ENCODE data around the gene AHDC1. TPM values are rescaled to one million over a fixed set of nuclear protein-coding genes. Genes with fewer than 3 reads are reported as not detected.

Gene AHDC1
- total RNA-seq, 4 donors from 2014 or later, result 26.4 to 39.9 (median 34.6) TPM

DNA sequence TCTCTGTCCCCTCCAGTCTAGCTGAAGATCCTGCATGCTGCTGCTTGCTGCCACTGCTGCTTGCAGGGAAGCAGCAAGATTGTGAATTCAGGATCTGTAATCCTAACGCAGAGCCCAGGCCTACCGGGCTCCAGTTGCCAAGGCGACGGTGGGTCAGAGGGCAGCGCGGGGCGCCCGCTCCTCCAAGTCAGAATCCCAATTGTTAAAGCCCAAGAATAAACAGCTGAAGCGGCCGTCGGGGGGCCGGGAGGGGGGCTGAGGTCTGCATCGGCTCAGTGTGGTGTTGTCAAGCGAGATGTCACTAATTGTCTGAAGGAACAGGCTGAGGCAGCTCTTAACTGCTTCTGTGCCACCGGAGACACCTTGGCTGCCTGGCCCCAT is 36.8 kb downstream of the AHDC1 start:
- H3K36me3 ChIP-seq, result no peaks in the 10 kb centered on the region
- no peak overlapping the region for H3K4me3 ChIP-seq
- no peaks in the 10 kb centered on the region for H3K27me3 ChIP-seq
- 18 to 35% methylated on average over 13 to 15 of the region's 15 CpGs for WGBS, 2 donors
- DNase-seq (ENCODE audit: low spot score in 2 of 2), result no peak
- peak overlapping the region; percentile 73 to 96 (median 86) for H3K27ac ChIP-seq
- TF ChIP-seq EP300 (IDR thresholded peaks at IDR 0.05) (no peak), CTCF (IDR thresholded peaks at IDR 0.05) (no peak), POLR2A (IDR thresholded peaks at IDR 0.05) (no peak)
- H3K9me3 ChIP-seq, result no peaks in the 10 kb centered on the region
- H3K4me1 ChIP-seq, result peaks cover 0 to 100% (median 87%) of the 10 kb centered on the region in 4 donors

- WGBS, 2 donors, result 20 to 36% methylated on average over 13 of the region's 13 CpGs
- Histone ChIP-seq H3K27ac (peak overlapping the region; percentile 73 to 96 (median 86)), H3K36me3 (no peaks in the 10 kb centered on the region), H3K4me1 (peaks cover 0 to 100% (median 87%) of the 10 kb centered on the region in 4 donors), H3K27me3 (no peaks in the 10 kb centered on the region), H3K4me3 (no peak overlapping the region), H3K9me3 (no peaks in the 10 kb centered on the region)
- no peak for TF ChIP-seq CTCF (IDR thresholded peaks at IDR 0.05)
- TF ChIP-seq EP300 (IDR thresholded peaks at IDR 0.05), result no peak
- no peak for TF ChIP-seq POLR2A (IDR thresholded peaks at IDR 0.05)
- DNase-seq (ENCODE audit: low spot score in 2 of 2), result no peak
Observed at GRCh38 chr1:27566462-27567145, 37.3 kb downstream of the AHDC1 start.

DNA sequence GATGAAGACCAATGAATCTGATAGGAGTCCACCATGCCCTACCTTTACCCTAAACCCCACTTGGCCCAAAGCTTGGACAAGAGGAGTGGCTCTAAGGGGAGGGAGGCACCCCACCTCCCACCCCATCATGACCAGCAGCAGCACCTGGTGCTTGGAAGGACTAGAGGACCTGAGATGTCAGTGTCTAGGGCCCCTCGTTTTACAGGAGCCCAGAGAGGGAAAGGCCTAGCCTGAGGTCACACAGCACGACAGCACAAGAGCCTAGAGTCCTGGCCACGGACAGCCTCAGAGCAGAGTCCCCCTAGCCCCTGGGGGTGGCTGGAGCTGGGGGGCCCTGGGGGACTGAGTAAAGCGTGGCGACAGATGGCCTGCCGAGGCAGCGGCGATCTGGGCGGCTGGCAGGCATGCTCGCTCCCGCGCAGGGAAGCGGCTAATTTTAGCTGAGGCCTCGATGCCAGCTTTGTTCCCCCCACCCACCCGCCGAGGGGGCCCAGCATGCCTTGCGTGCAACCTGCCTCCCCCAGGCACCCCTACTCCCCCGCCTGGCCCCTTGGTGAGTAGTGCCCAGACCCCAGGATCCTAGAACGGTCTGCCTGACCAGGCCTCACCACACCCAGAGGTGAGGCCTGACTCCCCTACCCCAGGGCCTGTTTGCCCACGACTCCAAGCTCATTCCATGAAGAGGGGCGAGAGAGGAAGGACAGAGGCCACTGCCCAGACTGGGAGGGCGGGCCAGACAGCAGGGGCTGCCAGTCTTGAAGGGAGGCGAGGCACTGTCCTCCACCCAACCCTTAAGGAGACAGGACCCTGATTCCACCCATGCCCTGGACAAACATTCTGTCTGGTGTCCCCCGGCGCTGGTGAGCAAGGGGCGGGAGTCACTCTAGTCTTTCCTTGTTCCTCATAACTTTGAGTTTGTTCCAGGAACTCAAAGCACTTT is 39.0 kb downstream of the AHDC1 start:
- no peak overlapping the region for H3K4me3 ChIP-seq
- H3K9me3 ChIP-seq, result no peaks in the 10 kb centered on the region
- TF ChIP-seq POLR2A (IDR thresholded peaks at IDR 0.05) (no peak), EP300 (IDR thresholded peaks at IDR 0.05) (no peak), CTCF (IDR thresholded peaks at IDR 0.05) (no peak)
- H3K27ac ChIP-seq, result peak overlapping the region; percentile 73 to 96 (median 86)
- 28% methylated on average over 22 to 26 of the region's 26 CpGs for WGBS, 2 donors
- no peaks in the 10 kb centered on the region for H3K36me3 ChIP-seq
- peaks cover 0 to 100% (median 86%) of the 10 kb centered on the region in 4 donors for H3K4me1 ChIP-seq
- no peak for DNase-seq (ENCODE audit: low spot score in 2 of 2)
- no peaks in the 10 kb centered on the region for H3K27me3 ChIP-seq

DNA sequence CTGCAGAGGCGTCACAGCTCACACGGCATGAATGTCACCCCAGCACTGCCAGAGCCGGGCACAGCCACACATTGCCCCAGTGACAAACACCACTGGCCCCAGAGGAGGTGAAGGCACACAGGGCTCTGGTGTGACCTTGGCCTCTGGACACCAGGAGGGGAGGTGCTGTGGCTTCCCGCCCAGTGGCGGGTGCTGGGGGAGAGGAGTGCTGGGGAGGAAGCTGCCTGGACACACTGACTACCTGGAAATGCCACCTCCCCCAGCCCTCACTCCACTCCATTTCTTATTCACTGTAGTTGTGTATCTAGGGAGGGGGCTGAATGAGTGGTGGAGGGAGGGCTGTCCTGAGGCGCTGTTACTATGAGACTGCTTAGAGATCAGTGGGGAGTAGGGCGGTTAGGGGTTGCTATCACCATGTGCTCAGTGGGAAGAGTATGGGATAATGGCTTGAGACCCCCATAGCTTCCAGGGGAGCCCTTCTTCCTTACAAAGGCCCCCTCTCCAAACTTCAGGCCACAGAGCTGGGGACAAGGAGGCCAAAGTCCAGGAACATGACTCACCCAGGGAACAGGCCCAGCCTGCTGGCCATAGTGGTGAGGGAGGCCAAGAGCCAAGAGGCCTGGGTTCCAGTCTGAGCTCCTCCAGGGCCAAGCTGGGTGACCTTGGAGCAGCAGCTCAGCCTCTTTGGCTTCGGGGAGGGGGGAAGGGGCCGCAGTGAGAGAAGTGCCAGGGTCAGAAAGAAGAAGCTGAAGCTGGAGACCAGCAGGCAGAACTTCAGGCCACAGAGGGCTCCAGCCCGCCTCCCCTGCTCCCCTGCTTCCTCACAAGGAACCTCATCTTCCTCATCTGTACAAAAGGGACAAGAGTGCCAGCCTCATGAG is 40.1 kb downstream of the AHDC1 start:
- TF ChIP-seq POLR2A (IDR thresholded peaks at IDR 0.05), result no peak
- peak in 1 of 2 donors; percentile 8 for TF ChIP-seq EP300 (IDR thresholded peaks at IDR 0.05)
- no peaks in the 10 kb centered on the region for H3K27me3 ChIP-seq
- peak overlapping the region; percentile 73 to 96 (median 86) for H3K27ac ChIP-seq
- H3K36me3 ChIP-seq, result no peaks in the 10 kb centered on the region
- 28 to 40% methylated on average over 8 to 9 of the region's 10 CpGs for WGBS, 2 donors
- H3K4me1 ChIP-seq, result peaks cover 0 to 94% (median 77%) of the 10 kb centered on the region in 4 donors
- no peaks in the 10 kb centered on the region for H3K9me3 ChIP-seq
- DNase-seq (ENCODE audit: low spot score in 2 of 2), result no peak
- H3K4me3 ChIP-seq, result peak overlapping the region in 1 of 4 donors; percentile 3

- no peak for DNase-seq (ENCODE audit: low spot score in 2 of 2)
- WGBS, 2 donors, result 40 to 61% methylated on average over 1 to 3 of the region's 4 CpGs
- peaks cover 0 to 4% (median 0%) of the 10 kb centered on the region in 3 donors for H3K36me3 ChIP-seq
- TF ChIP-seq POLR2A (IDR thresholded peaks at IDR 0.05) (no peak), CTCF (IDR thresholded peaks at IDR 0.05) (no peak), EP300 (IDR thresholded peaks at IDR 0.05) (no peak)
- H3K27ac ChIP-seq, result peak overlapping the region; percentile 73 to 96 (median 86)
- H3K4me1 ChIP-seq, result peaks cover 0 to 94% (median 77%) of the 10 kb centered on the region in 4 donors
- no peak overlapping the region for H3K4me3 ChIP-seq
- H3K27me3 ChIP-seq, result no peaks in the 10 kb centered on the region
- H3K9me3 ChIP-seq, result no peaks in the 10 kb centered on the region
Observed at GRCh38 chr1:27563341-27563590, 40.7 kb downstream of the AHDC1 start.
